HUDEP-2 (cell line): Measurements from ENCODE around the gene RNH1.

Experiments used
- DNase-seq, 76 experiments: peaks; one replicate each; lab custom pipeline; 2025; ENCODE audit not compliant: unreplicated experiment in 76 of 76; lab: John Stamatoyannopoulos, UW

Gene RNH1

GRCh38 chr11:484616-485015 is 22.4 kb downstream of the RNH1 start:
- no peak for DNase-seq

GRCh38 chr11:479311-479710 is 27.7 kb downstream of the RNH1 start:
- no peak for DNase-seq

GRCh38 chr11:477052-477715 is 29.9 kb downstream of the RNH1 start:
- DNase-seq: no peak

GRCh38 chr11:476416-476815 is 30.6 kb downstream of the RNH1 start:
- no peak for DNase-seq

GRCh38 chr11:475941-476340 is 31.1 kb downstream of the RNH1 start:
- DNase-seq: no peak

GRCh38 chr11:474914-475506 is 32.0 kb downstream of the RNH1 start:
- no peak for DNase-seq

GRCh38 chr11:473962-474785 is 32.9 kb downstream of the RNH1 start:
- no peak for DNase-seq

GRCh38 chr11:473415-473814 is 33.6 kb downstream of the RNH1 start:
- no peak for DNase-seq

- DNase-seq: no peak
Measured at GRCh38 chr11:472816-473215, 34.2 kb downstream of the RNH1 start.

- no peak for DNase-seq
Measured at GRCh38 chr11:472272-472671, 34.8 kb downstream of the RNH1 start.

GRCh38 chr11:471468-472145 is 35.4 kb downstream of the RNH1 start:
- DNase-seq: no peak

GRCh38 chr11:469684-470560 is 37.1 kb downstream of the RNH1 start:
- DNase-seq: no peak

- DNase-seq: peak in 1 of 76 experiments; percentile 11
Measured at GRCh38 chr11:469026-469683, 37.9 kb downstream of the RNH1 start.

GRCh38 chr11:468493-468892 is 38.5 kb downstream of the RNH1 start:
- no peak for DNase-seq

GRCh38 chr11:468036-468435 is 39.0 kb downstream of the RNH1 start:
- DNase-seq: no peak

GRCh38 chr11:465896-466530 is 41.0 kb downstream of the RNH1 start:
- no peak for DNase-seq

GRCh38 chr11:464316-464715 is 42.7 kb downstream of the RNH1 start:
- no peak for DNase-seq

GRCh38 chr11:462107-462890 is 44.7 kb downstream of the RNH1 start:
- no peak for DNase-seq

- DNase-seq: no peak
Measured at GRCh38 chr11:461626-462025, 45.4 kb downstream of the RNH1 start.
